Cardiac fibroblast (primary cell): Measurements from ENCODE around the gene PRLR.

Experiments
- DNase-seq, 2 donors: peaks; one replicate each; pipeline versions ENCODE4 v3.0.0 to v3.0.0-alpha.2; 2010; ENCODE audit warnings: low read depth in 2 of 2
- H3K4me3 ChIP-seq, 2 donors: replicated peaks in 1 of 2; 1 replicate in 1 of 2; 2 replicates in 1 of 2; pipeline ENCODE4 v1.5.1; 2011; ENCODE audit warnings: low read depth in 2 of 2, low read length in 2 of 2, mild to moderate bottlenecking in 2 of 2, moderate library complexity in 1 of 2
- CTCF ChIP-seq: IDR thresholded peaks from one replicate; pipeline ENCODE4 v1.5.1; 2011; ENCODE audit warnings: low read depth, mild to moderate bottlenecking, low read length, inconsistent platforms

The PRLR gene

GRCh38 chr5:35052838-35053237 is 177.4 kb downstream of the PRLR start:
- no peak for DNase-seq
- no peak for TF ChIP-seq CTCF
- no peak overlapping the region for H3K4me3 ChIP-seq

GRCh38 chr5:35050541-35051126 is 179.7 kb downstream of the PRLR start:
- no peak overlapping the region for H3K4me3 ChIP-seq
- no peak for TF ChIP-seq CTCF
- DNase-seq: no peak

GRCh38 chr5:35048910-35049309 is 181.4 kb downstream of the PRLR start:
- no peak for DNase-seq
- no peak for TF ChIP-seq CTCF
- H3K4me3 ChIP-seq: no peak overlapping the region

- no peak for DNase-seq
These were observed 182.4 kb downstream of the PRLR start, which contains the start of gene AGXT2 for GRCh38 chr5:35047785-35048404. Gene AGXT2 (minus strand): TSS chr5:35047949. CDS start chr5:35047892, 57 bp downstream.

GRCh38 chr5:35046774-35047173 is 183.5 kb downstream of the PRLR start:
- DNase-seq: peak; percentile 77 to 99
- H3K4me3 ChIP-seq: no peak overlapping the region
- TF ChIP-seq CTCF: no peak

More at GRCh38 chr5:35047785-35048404, 182.4 kb downstream of the PRLR start, which contains the start of gene AGXT2:
- no peak within 1 kb of the TSS for H3K4me3 ChIP-seq
- TF ChIP-seq CTCF: no peak

- DNase-seq: no peak
- H3K4me3 ChIP-seq: no peak overlapping the region
- no peak for TF ChIP-seq CTCF
These were observed 185.0 kb downstream of the PRLR start for GRCh38 chr5:35045280-35045679.

GRCh38 chr5:35044649-35045048 is 185.6 kb downstream of the PRLR start:
- DNase-seq: no peak
- no peak overlapping the region for H3K4me3 ChIP-seq
- TF ChIP-seq CTCF: no peak
